Tracheal epithelial cell (primary cell): ENCODE measurements around the gene KIF13A. TPM values are rescaled to one million over a fixed set of nuclear protein-coding genes. Genes with fewer than 3 reads are reported as not detected.

Source experiments
- total RNA-seq: library from RNA; depleted of rRNA; stranded (reverse); fragments of >200 nt; gene quantifications from 2 replicates; pipeline ENCODE4 v1.2.1, GENCODE V29; 2014

Gene KIF13A
- 28.9 and 36.0 TPM in 2 replicates for total RNA-seq

DNA sequence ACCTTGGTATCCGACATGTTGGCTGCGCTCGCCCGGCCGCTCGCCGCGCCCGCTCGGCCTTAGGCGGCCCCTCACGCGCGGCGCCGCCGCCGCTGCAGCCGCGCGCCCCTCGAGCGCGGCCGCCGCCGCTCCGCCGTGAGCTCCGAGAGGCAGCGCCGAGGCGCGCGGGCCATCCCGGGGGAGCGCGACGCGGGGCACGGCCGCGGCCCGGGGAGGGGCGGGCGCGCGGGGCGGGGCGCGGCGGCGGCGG is at the start of gene KIF13A:
Gene KIF13A (minus strand): TSS at position 189 of the 250 bp plus-strand sequence. CDS start 172 bp downstream, at position 17.

Other genes with a start within 250 kb of the KIF13A start
- 1.2 and 2.3 TPM in 2 replicates for gene NHLRC1, start 135.0 kb upstream of the KIF13A start, total RNA-seq
- gene TPMT, start 167.4 kb upstream of the KIF13A start, total RNA-seq: 11.3 and 13.0 TPM in 2 replicates
- 23.4 and 32.8 TPM in 2 replicates for gene KDM1B, start 167.8 kb upstream of the KIF13A start, total RNA-seq